Right lobe of liver (tissue), 6 donors: ENCODE data around the gene ACTR3. TPM values are rescaled to one million over a fixed set of nuclear protein-coding genes. Genes with fewer than 3 reads are reported as not detected.
A peak's percentile ranks its signal among the peaks of the same experiment; 100 is the strongest.

Experiments used
- ATAC-seq, 4 donors: fragments of 200-7000 bp; cut with Tn5 transposase; one replicate each; pipeline ENCODE4 v1.9.1; 2020; ENCODE audit warnings: mild to moderate bottlenecking in 4 of 4, moderate library complexity in 4 of 4
- DNase-seq, 3 donors: peaks; one replicate each; pipeline ENCODE4 v3.0.0-alpha.2; 2020
- H3K27ac ChIP-seq, 3 donors: fragments of 200-600 bp; one replicate each; pipeline ENCODE4 v1.8.0; 2022
- H3K27me3 ChIP-seq, 2 donors: fragments of 200-600 bp; one replicate each; pipeline ENCODE4 v1.8.0; 2022
- H3K36me3 ChIP-seq, 4 donors: fragments of 200-600 bp; sonication (generic) in 1 of 4; one replicate each; pipeline versions ENCODE4 v1.5.1 to v1.8.0; 2017 to 2022; ENCODE audit warnings: control low read depth in 1 of 4
- H3K4me1 ChIP-seq, 4 donors: fragments of 200-600 bp; sonication (generic) in 1 of 4; one replicate each; pipeline versions ENCODE4 v1.5.1 to v1.8.0; 2017 to 2022; ENCODE audit warnings: control low read depth in 1 of 4
- H3K4me3 ChIP-seq, 3 donors: fragments of 200-600 bp; one replicate each; pipeline ENCODE4 v1.8.0; 2022
- H3K9me3 ChIP-seq, 4 donors: fragments of 200-600 bp; sonication (generic) in 1 of 4; one replicate each; pipeline versions ENCODE4 v1.5.1 to v1.8.0; 2017 to 2022; ENCODE audit warnings: control low read depth in 1 of 4
- CTCF ChIP-seq, 4 donors: fragments of 200-600 bp in 3 of 4; fragments of 450-650 bp in 1 of 4; IDR thresholded peaks; one replicate each; pipeline versions ENCODE4 v1.5.1 to v1.8.0; 2016 to 2022; ENCODE audit warnings: antibody characterized with exemption in 4 of 4, mild to moderate bottlenecking in 2 of 4
- POLR2A ChIP-seq: fragments of 450-650 bp; IDR thresholded peaks from one replicate; pipeline ENCODE4 v1.6.1; 2017; ENCODE audit warnings: antibody characterized with exemption, mild to moderate bottlenecking
- WGBS: methylation state at CpG from one replicate; pipeline ENCODE4 v1.1.6; 2018; ENCODE audit warnings: low coverage, low lambda C conversion rate; ENCODE audit not compliant: insufficient coverage; ENCODE audit errors: missing lambda C conversion rate; 5-methylcytosine and 5-hydroxymethylcytosine counted together
- intact Hi-C, 2 donors: fragments of 100-400 bp; cut with DNase I; formaldehyde crosslinking; loops; one replicate each; pipeline versions ENCODE4 v1.11.2 to v1.14.1; 2022
- total RNA-seq, 6 experiments: library from RNA; depleted of rRNA in 2 of 6; stranded (reverse); fragments of >200 nt in 2 of 6; fragmentation: NEBNext Ultra II Directional in 3 of 6; extraction: Animal tissue kit (Norgen Biotek cat#: 25700) in 3 of 6; gene quantifications; one replicate each; pipeline versions ENCODE4 v1.1.0 to v1.2.4, GENCODE V29; 2016 to 2023
- donor health status: DM: no; HTN: yes; CAD: no.
- donor health status: DM: no; HTN: no; CAD: no.
- donor health status: DM: no; HTN: no; CAD: no.
- donor health status: DM: no; HTN: yes; CAD: no.
- donor health status: DM: no; HTN: yes; CAD: no.

Gene ACTR3
- total RNA-seq, 6 experiments from 2014 or later = 44.1 to 108 (median 66.2) TPM

GRCh38 chr2:113966171-113966570, 76.3 kb downstream of the ACTR3 start:
- no peak overlapping the region for H3K27ac ChIP-seq
- intact Hi-C loops = no loop called here
- H3K27me3 ChIP-seq = no peaks in the 10 kb centered on the region
- no peak overlapping the region for H3K4me3 ChIP-seq
- peaks cover 0 to 12% (median 3%) of the 10 kb centered on the region in 4 donors for H3K4me1 ChIP-seq
- TF ChIP-seq CTCF (IDR thresholded peaks at IDR 0.05) (no peak), POLR2A (no peak)
- H3K36me3 ChIP-seq = no peaks in the 10 kb centered on the region
- 83% methylated on average over 5 of the region's 5 CpGs for WGBS
- DNase-seq (no peak), ATAC-seq (no peak)
- no peaks in the 10 kb centered on the region for H3K9me3 ChIP-seq

- TF ChIP-seq CTCF (IDR thresholded peaks at IDR 0.05) (no peak), POLR2A (no peak)
- Histone ChIP-seq H3K36me3 (no peaks in the 10 kb centered on the region), H3K9me3 (no peaks in the 10 kb centered on the region), H3K4me3 (no peak overlapping the region), H3K27me3 (no peaks in the 10 kb centered on the region), H3K4me1 (peaks cover 0 to 12% (median 3%) of the 10 kb centered on the region in 4 donors), H3K27ac (no peak overlapping the region)
- intact Hi-C loops = no loop called here
- DNase-seq (no peak), ATAC-seq (peak; percentile 59 to 88 (median 76))
- 26% methylated on average over 5 of the region's 5 CpGs for WGBS
Measured at GRCh38 chr2:113966832-113967231, 76.9 kb downstream of the ACTR3 start.

GRCh38 chr2:113967272-113967671, 77.4 kb downstream of the ACTR3 start:
- no peak overlapping the region for H3K27ac ChIP-seq
- no peaks in the 10 kb centered on the region for H3K9me3 ChIP-seq
- 89% methylated on average over 1 of the region's 1 CpG for WGBS

GRCh38 chr2:113972766-113973165, 82.9 kb downstream of the ACTR3 start:
- TF ChIP-seq POLR2A (no peak), CTCF (IDR thresholded peaks at IDR 0.05) (no peak)
- WGBS = 64% methylated on average over 3 of the region's 3 CpGs
- DNase-seq (no peak), ATAC-seq (no peak)
- Histone ChIP-seq H3K27me3 (no peaks in the 10 kb centered on the region), H3K27ac (no peak overlapping the region), H3K4me3 (no peak overlapping the region), H3K9me3 (no peaks in the 10 kb centered on the region), H3K36me3 (no peaks in the 10 kb centered on the region), H3K4me1 (no peaks in the 10 kb centered on the region)
- intact Hi-C loops = no loop called here

More at GRCh38 chr2:113967272-113967671, 77.4 kb downstream of the ACTR3 start:
- ATAC-seq (no peak), DNase-seq (no peak)
- H3K27me3 ChIP-seq = no peaks in the 10 kb centered on the region
- H3K4me1 ChIP-seq = peaks cover 0 to 12% (median 3%) of the 10 kb centered on the region in 4 donors
- H3K4me3 ChIP-seq = no peak overlapping the region
- no peaks in the 10 kb centered on the region for H3K36me3 ChIP-seq
- intact Hi-C loops = no loop called here
- TF ChIP-seq CTCF (IDR thresholded peaks at IDR 0.05) = no peak
- no peak for TF ChIP-seq POLR2A

- Histone ChIP-seq H3K36me3 (no peaks in the 10 kb centered on the region), H3K27me3 (no peaks in the 10 kb centered on the region), H3K4me3 (no peak overlapping the region), H3K27ac (no peak overlapping the region), H3K4me1 (no peaks in the 10 kb centered on the region), H3K9me3 (no peaks in the 10 kb centered on the region)
- intact Hi-C loops = no loop called here
- 40% methylated on average over 1 of the region's 4 CpGs for WGBS
- no peak for TF ChIP-seq CTCF (IDR thresholded peaks at IDR 0.05)
- no peak for TF ChIP-seq POLR2A
- ATAC-seq = no peak
- DNase-seq = no peak
Measured at GRCh38 chr2:113973810-113974209, 83.9 kb downstream of the ACTR3 start.
